Stimulated activated CD4-positive, alpha-beta T cell treated with anti-CD3 and anti-CD28 coated beads, Interleukin-15, amount 100 ng/mL, for 48 hours (primary cell): ENCODE results near the gene PPP1R18.
"Not testable (repeated sequence)": the region's sequence is repeated elsewhere in the genome, so short reads cannot be mapped to it uniquely, and the experiment has no call there.

Experiments
- DNase-seq, 2 donors: peaks; one replicate each; pipeline ENCODE4 v3.0.0-alpha.2; 2020; ENCODE audit warnings: low read depth in 2 of 2

Gene PPP1R18, protein sequence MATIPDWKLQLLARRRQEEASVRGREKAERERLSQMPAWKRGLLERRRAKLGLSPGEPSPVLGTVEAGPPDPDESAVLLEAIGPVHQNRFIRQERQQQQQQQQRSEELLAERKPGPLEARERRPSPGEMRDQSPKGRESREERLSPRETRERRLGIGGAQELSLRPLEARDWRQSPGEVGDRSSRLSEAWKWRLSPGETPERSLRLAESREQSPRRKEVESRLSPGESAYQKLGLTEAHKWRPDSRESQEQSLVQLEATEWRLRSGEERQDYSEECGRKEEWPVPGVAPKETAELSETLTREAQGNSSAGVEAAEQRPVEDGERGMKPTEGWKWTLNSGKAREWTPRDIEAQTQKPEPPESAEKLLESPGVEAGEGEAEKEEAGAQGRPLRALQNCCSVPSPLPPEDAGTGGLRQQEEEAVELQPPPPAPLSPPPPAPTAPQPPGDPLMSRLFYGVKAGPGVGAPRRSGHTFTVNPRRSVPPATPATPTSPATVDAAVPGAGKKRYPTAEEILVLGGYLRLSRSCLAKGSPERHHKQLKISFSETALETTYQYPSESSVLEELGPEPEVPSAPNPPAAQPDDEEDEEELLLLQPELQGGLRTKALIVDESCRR

DNA sequence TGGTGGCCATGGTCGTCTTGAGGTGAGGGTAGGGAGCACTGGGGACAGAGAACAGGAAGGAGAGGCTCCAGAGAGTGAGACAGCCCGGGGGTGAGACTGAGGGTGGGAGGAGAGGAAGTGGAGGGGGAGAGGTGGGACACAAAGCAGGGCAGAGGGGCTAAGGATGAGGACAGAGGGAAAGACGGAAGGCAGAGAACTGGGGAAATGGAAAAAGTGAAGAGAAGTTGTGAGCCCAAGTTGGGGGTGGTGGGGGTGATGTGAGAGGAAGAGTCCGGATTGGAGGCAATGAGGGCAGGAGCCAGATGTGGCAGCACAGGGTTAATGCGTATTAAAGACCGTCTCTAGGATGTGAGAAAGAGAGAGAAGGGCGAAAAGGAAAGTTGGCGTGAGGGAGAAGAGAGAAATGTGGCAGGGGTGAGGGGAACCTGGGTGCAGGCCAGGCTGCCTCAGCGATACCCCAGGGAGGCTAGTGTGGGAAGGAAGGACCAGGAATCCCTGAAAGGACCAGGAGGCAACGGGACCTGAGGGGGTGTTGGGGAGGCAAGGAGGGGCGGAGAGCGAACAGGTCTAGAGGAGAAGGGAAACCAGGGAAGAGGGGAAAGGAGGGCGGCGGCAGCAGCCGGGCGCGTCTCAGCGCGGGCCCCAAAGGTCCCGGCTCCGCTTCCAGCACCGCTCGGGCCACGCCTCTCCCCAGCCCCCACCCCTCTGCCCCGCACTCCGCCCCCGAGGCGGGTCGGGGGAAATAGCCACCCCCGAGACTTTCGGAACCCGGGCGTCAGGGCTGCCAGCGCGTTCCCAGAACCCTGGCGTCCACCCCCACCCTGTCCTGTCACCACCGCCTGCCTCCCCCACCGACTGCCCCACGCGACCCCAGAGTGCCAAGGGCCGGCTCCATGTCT lies at the start of gene PPP1R18:
Gene PPP1R18 (minus strand): TSS at position 637 of the 899 bp plus-strand sequence. CDS start 627 bp downstream, at position 10.
- peak; percentile 69 to 83 for DNase-seq

DNA sequence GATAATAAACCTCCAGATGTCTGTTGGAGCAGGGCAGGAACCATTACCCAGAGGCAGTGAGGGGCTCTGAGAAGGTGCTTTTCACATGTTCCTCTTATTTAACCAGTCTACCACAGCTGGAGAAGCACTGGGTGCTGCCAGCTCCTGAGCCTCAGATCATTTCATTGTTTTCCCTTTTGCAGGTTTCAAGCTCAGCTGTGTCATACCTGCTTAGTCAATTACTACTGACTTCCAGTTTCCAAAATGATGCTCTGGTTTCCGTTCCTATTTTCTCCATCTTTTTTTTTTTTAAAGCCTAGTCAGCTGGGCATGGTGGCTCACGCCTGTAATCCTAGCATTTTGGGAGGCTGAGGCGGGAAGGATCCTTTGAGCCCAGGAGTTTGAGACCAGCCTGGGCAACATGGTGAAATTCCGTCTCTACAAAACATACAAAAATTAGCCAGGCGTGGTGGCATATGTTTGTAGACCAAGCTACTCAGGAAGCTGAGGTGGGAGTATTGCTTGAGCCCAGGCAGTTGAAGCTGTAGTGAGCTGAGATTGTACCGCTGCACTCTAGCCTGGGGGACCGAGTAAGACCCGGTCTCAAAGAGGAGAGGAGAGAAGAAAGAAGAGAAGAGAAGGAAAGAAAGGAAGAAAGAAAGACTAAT lies 49.3 kb upstream of the PPP1R18 start:
- DNase-seq = no peak

DNA sequence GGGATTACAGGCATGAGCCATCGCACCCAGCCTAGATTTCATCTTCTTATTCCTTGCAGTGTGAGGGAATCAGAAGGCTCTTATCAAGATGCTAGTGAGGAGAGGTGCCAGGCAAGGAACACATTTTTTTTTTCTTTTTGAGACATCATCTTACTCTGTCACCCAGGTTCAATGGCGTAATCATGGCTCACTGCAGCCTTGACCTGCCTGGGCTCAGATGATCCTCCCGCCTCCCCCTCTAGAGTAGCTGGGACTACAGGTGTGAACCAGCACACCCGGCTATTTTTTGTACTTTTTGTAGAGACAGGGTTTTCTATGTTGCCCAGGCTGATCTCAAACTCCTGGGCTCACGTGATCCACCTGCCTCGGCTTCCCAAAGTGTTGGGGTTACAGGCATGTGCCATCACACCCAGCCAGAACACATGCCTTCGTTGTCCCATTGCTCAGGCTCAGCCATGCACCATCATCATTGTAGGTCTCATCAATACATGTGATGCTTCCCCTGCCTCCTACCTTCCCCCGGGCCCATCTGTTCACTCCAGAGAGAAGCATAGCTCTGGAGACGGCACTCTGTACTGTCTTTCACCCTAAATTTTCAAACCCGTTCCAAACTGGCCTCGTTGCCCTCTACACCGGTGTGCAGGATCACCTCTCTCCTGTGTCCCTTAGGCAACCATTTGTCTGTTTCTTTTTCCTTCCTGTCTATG lies 45.9 kb upstream of the PPP1R18 start:
- no peak for DNase-seq

DNA sequence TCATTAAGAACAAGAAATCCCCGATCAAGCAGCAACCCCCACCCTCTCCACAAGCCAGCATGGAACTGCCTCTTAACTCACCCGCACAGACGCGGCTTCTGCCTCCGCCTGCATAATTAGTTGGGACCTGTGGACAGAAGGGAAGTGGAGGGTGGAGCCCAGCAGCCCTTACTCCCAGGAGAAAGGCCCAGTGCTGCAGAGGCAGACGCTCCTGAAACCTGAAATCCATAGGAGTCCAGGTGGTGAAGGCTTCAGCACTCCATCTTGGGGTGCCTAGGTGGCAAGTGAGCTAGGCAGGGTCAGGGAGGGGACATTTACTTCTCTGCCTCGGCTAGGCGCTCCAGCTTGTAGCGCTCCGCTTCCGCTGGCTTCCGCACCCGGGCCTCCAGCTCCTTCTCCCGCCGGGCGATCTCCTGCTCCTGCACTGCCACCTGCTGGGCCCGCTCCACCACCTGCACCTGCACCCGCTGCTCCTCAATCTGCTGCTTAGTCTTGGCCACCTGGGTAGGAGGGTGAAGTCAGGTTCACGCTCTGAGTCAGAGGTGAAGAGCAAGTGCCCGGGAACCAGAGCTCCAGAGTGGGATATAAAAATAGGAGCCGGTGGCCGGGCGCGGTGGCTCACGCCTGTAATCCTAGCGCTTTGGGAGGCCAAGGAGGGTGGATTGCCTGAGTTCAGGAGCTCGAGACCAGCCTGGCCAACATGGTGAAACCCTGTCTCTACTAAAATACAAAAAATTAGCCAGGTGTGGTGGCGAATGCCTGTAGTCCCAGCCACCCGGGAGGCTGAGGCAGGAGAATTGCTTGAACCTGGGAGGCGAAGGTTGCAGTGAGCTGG lies 44.4 kb upstream of the PPP1R18 start:
- DNase-seq = peak; percentile 82 to 86

DNA sequence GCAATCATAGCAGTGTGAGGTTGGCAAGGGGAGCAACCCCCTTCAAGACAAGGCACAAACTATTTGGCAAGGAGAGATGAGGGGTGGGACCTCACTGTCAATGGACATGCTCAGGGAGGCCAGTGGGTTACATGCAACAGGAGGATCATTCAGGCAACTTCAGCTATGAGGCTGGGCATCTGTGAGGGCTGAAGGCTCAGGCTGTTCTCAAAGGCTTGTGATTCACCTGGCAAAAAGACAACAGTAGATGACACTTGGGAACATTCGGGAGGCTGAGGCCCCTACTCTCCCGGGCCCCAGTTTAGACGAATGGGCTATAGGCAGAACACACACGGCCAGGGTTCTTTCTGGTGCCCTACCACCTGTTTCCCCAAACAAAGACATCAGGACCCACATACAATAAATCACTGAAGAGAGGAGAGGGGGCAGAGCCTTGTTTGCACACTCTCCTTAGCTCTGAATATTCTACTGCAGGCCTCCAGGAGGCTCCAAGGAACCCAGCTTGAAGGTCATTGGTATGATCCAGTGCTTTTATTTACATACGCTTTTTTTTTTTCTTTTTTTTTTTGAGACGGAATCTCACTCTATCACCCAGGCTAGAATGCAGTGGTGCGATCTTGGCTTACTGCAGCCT lies 41.6 kb upstream of the PPP1R18 start:
- no peak for DNase-seq

DNA sequence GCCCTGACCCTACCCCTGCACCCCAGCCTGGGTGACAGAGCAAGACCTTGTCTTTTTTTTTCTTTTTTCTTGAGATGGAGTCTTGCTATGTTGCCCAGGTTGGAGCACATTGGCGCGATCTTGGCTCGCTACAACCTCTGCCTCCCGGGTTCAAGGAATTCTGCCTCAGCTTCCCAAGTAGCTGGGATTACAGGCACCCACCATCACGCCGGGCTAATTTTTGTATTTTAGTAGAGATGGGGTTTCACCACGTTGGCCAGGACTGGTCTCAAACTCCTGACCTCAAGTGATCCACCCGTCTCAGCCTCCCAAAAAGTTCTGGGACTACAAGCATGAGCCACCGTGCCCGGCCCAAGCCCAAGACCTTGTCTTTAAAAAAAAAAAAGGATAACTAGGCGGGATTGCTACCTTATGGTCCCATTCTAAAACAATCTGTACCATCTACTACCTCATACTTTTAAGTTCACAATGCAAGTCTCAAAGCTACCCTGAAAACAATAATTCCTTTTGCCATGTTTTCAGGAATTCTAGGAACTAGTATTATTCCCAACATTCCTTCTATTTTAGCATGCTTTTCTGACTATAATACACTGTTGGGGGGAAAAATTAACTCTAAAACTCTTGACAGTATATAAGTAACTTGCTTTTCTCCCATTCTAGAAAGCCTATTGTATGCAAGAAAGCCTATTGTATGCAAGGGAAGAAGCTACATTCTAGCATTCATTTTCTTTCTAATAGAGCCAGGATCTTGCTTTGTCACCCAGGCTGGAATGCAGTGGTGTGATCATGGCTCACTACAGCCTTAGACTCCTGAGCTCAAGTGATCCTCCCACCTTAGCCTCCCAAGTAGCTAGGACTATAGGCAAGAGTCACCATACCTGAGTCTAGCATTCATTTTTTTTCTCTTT lies 40.3 kb upstream of the PPP1R18 start:
- no peak for DNase-seq

DNA sequence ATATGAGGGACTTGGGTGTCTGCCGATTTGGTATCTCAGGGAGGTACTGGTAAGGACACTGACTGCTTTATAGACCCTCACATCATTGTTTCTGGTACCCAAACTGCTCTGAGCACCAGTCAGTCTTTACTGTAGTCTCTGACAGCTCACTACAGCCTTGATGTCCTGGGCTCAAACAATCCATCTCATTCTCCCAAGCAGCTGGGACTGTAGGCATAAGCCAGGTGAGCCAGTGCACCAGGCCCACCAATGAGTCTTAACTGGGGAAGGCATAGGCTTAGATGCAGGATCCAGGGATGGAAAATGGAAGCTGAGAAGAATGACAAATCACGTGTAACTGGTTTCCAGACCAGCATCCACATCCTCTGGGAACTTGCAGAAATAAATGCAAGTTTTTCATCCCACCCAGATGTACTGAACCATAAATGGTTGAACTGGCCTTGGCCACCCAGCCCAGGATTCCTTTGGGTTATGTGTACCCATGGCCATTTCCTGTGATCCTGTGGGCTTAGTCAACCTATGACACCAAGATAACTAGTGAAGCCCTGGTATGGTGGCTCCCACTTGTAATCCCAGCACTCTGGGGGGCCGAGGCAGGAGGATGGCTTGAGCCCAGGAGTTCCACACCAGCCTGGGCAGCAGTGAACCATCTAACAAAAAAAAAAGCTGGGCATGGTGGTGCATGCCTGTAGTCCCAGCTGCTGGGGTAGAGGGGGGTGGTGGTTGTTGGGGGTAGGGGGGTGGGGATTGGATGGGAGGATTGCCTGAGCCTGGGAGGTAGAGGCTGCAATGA lies 39.5 kb upstream of the PPP1R18 start:
- DNase-seq = no peak

DNA sequence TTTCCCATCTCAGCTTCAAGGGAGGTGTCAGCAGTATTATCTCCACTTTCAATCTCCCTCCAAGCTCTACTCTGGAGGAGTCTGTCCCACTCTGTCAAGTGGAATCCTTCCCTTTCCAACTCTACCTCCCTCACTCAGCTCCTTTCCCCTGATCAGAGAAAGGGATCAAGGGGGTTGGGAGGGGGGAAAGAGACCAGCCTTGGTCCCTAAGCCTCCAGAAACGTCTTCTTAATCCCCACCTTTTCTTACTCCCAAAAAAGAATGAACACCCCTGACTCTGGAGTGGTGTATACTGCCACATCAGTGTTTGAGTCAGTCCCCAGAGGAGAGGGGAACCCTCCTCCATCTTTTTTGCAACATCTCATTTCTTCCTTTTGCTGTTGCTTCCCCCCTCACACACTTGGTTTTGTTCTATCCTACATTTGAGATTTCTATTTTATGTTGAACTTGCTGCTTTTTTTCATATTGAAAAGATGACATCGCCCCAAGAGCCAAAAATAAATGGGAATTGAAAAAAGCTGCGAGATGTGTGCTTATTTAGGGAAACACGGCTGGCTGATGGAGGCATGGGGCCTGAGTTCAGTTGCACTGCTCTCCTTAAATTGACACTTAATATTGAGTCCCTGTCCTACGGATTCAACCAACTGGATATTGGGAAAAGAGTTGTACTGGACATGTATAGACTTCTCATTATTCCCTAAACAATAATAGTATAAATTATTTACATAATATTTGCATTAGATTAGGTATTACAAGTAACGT lies 38.6 kb upstream of the PPP1R18 start:
- DNase-seq = no peak

DNA sequence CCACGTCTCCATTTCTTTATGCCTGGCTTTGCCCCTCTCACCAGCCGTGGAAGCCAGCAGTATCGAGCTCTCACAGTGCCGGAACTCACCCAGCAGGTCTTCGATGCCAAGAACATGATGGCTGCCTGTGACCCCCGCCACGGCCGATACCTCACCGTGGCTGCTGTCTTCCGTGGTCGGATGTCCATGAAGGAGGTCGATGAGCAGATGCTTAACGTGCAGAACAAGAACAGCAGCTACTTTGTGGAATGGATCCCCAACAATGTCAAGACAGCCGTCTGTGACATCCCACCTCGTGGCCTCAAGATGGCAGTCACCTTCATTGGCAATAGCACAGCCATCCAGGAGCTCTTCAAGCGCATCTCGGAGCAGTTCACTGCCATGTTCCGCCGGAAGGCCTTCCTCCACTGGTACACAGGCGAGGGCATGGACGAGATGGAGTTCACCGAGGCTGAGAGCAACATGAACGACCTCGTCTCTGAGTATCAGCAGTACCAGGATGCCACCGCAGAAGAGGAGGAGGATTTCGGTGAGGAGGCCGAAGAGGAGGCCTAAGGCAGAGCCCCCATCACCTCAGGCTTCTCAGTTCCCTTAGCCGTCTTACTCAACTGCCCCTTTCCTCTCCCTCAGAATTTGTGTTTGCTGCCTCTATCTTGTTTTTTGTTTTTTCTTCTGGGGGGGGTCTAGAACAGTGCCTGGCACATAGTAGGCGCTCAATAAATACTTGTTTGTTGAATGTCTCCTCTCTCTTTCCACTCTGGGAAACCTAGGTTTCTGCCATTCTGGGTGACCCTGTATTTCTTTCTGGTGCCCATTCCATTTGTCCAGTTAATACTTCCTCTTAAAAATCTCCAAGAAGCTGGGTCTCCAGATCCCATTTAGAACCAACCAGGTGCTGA lies 37.6 kb upstream of the PPP1R18 start:
- DNase-seq = not testable (repeated sequence)

DNA sequence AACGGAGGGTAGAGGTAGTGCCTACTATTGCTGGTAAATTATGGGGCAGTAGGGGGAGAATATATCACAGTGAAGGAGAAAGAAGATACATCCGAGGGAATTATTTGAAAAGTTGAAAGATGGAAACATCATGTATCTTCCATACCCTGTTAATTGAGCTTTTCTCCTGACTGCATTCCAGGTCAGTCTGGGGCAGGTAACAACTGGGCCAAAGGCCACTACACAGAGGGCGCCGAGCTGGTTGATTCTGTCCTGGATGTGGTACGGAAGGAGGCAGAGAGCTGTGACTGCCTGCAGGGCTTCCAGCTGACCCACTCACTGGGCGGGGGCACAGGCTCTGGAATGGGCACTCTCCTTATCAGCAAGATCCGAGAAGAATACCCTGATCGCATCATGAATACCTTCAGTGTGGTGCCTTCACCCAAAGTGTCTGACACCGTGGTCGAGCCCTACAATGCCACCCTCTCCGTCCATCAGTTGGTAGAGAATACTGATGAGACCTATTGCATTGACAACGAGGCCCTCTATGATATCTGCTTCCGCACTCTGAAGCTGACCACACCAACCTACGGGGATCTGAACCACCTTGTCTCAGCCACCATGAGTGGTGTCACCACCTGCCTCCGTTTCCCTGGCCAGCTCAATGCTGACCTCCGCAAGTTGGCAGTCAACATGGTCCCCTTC lies 36.9 kb upstream of the PPP1R18 start:
- DNase-seq = not testable (repeated sequence)

DNA sequence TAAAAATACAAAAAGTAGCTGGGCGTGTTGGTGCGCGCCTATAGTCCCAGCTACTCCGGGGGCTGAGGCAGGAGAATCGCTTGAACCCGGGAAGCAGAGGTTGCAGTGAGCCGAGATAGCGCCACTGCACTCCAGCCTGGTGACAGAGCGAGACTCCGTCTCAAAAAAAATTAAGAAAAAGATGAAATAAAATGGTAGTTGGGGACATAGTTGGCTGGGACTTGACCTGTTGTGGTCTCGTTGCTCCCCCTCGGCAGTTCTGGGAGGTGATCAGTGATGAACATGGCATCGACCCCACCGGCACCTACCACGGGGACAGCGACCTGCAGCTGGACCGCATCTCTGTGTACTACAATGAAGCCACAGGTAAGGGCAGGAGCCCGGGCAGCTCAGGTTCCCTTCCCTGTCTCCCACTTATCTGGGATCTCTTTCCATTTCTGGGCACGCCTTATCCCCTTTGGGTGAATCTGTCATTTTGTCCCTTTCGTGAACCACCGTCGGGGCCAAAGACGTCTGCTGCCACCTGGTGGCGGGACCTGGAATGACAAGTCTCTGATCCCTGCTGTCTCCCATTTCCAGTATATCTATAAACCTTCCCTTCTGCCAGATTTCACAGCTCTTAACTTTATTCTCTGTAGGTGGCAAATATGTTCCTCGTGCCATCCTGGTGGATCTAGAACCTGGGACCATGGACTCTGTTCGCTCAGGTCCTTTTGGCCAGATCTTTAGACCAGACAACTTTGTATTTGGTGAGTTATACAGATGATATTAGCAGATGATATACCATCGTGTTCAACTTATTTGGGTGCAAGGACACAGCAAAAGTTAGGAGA lies 36.1 kb upstream of the PPP1R18 start:
- DNase-seq = peak in 1 of 2 donors; percentile 75

DNA sequence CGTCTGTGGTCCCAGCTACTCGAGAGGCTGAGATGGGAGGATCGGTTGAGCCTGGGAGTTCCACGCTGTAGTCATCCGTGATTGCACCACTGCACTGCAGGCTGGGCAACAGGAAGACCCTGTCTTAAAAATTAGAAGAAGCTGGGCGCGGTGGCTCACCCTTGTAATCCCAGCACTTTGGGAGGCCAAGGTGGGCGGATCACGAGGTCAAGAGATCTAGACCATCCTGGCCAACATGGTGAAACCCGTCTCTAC lies 35.5 kb upstream of the PPP1R18 start:
- not testable (repeated sequence) for DNase-seq

DNA sequence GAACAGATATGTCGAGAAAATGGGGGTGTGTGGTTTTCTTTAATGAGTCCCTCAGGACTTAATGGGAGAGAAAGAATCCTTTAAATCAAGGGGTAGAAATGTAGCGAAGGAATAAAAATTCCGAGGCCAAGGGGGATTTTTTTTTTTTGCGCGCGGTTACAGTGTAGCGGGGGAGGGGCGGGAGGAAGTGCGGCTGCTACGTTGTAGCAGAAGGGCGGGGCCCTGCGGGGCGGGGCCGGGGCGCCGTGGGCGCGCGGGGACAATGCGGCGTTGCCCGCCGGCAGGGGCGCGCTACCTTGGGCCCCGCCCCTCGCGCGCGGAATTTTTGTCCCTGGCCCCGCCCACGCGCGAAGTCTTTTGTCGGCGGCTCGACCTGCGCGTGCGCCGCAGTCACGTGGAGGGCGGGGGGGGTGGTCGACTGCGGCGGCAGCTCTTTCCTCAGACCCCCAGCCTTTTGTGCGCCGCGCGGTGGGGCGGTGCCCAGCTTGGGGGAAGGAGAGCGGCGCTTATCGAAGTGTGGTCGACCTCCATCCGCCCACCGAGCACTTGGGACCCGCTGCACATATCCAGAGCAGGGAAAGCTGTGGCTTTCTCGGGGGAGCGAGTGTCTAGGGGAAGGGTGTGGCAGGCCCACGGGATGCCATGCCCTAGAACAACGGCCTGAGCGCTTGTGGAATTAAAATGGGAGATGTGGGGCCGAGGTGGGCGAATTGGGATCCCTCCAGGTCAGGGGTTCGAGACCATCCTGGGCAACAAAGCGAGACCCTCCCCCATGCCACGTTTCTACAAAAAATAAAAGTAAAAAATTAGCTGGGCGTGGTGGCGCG lies 35.0 kb upstream of the PPP1R18 start:
- peak; percentile 90 to 95 for DNase-seq

DNA sequence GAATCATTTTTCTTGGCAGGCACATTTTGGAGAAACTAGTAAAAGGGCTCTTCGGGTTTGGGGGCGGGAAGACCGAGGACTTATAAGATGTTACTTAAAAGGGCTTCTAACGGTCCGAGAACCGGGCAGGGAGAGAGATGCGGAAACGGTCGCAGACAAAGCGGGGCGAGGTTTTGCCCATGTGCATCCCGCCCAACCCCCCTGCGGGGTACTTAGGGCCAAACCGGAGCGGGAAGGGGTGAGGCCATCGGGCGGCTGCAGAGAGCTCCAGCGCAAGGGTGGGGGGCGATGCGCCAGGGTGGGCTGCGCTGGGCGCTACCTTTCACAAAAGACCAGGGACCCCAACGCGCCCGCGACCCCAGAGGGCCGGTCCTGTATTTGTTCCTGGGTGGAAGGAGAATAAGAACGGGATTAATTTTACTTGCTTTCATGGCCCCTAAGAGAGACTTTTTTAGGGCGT lies 34.3 kb upstream of the PPP1R18 start:
- DNase-seq = no peak
